ENCODE data around the gene PALD1. TPM values are rescaled to one million over a fixed set of nuclear protein-coding genes. Genes with fewer than 3 reads are reported as not detected.

PALD1 gene
- total and polyA plus RNA-seq, 9 of the 15 experiments (the other 6 are each of a cell fraction or from before 2014, with no cell fraction given): 0.03 to 0.29 (median 0.09) TPM; not detected in 2

- Histone ChIP-seq H3K27ac (ENCODE audit: extremely low read depth, low read depth, low read length) (no peak overlapping the region), H3K9ac (ENCODE audit: insufficient read depth in 1 of 2, low read depth in 2 of 2, low read length in 2 of 2) (no peak overlapping the region), H3K9me3 (replicated peaks; ENCODE audit: control insufficient read depth, insufficient read depth, low read depth, low read length) (no peaks in the 10 kb centered on the region), H3K4me1 (replicated peaks in 1 of 2; ENCODE audit: control insufficient read depth in 2 of 2, insufficient read depth in 2 of 2, low read length in 2 of 2) (no peaks in the 10 kb centered on the region), H2AFZ (ENCODE audit: low read depth, low read length) (no peak overlapping the region), H3K36me3 (ENCODE audit: control insufficient read depth, insufficient read depth, low read length) (no peaks in the 10 kb centered on the region), H3K27me3 (ENCODE audit: control insufficient read depth in 2 of 2, insufficient read depth in 2 of 2, low read length in 2 of 2) (peaks cover 67 to 74% of the 10 kb centered on the region in 2 experiments), H3K9me1 (ENCODE audit: control insufficient read depth, insufficient read depth, low read length) (no peaks in the 10 kb centered on the region), H3K79me2 (ENCODE audit: control insufficient read depth, insufficient read depth, low read length) (no peaks in the 10 kb centered on the region), H4K20me1 (replicated peaks; ENCODE audit: control insufficient read depth, insufficient read depth, low read length) (no peaks in the 10 kb centered on the region; the same call in 1 of the 2 replicates), H3K4me2 (ENCODE audit: insufficient read depth, low read length) (no peak overlapping the region), H3K4me3 (no peak overlapping the region)
- TF ChIP-seq ELK3 (CRISPR knock-in tag; IDR thresholded peaks at IDR 0.05): no peak
- no peak for TF ChIP-seq HDAC2 (IDR thresholded peaks at IDR 0.05)
- no peak for TF ChIP-seq BHLHE40 (IDR thresholded peaks at IDR 0.05; ENCODE audit: low read length)
- TF ChIP-seq CTCF (IDR thresholded peaks at IDR 0.05 in 2 of 3, conservative IDR thresholded peaks at IDR 0.05 in 1 of 3; ENCODE audit: insufficient read depth in 2 of 3, low read depth in 1 of 3, low read length in 3 of 3): no peak
- no peak for TF ChIP-seq PYGO2 (tag; IDR thresholded peaks at IDR 0.05)
- TF ChIP-seq ZNF707 (CRISPR knock-in tag; conservative IDR thresholded peaks at IDR 0.05): no peak
- no peak for TF ChIP-seq SP1 (CRISPR knock-in tag; IDR thresholded peaks at IDR 0.05)
- no peak for TF ChIP-seq NRF1 (conservative IDR thresholded peaks at IDR 0.05 in 1 of 2, IDR thresholded peaks at IDR 0.05 in 1 of 2)
- TF ChIP-seq FOXK1 (CRISPR knock-in tag; IDR thresholded peaks at IDR 0.05; ENCODE audit: borderline replicate concordance): no peak
- no peak for TF ChIP-seq ZNF184 (CRISPR knock-in tag; IDR thresholded peaks at IDR 0.05)
- TF ChIP-seq L3MBTL2 (IDR thresholded peaks at IDR 0.05): no peak
- TF ChIP-seq ZNF277 (CRISPR knock-in tag; IDR thresholded peaks at IDR 0.05; ENCODE audit: borderline replicate concordance): no peak
- TF ChIP-seq EGR1 (conservative IDR thresholded peaks at IDR 0.05): no peak
- no peak for TF ChIP-seq CEBPG (CRISPR knock-in tag; IDR thresholded peaks at IDR 0.05)
- TF ChIP-seq CEBPG (tag; conservative IDR thresholded peaks at IDR 0.05 in 1 of 2, IDR thresholded peaks at IDR 0.05 in 1 of 2): no peak
- no peak for TF ChIP-seq CXXC5 (CRISPR knock-in tag; IDR thresholded peaks at IDR 0.05)
- TF ChIP-seq POLR3G (IDR thresholded peaks at IDR 0.05; ENCODE audit: extremely low read depth, insufficient read length, insufficient replicate concordance): no peak
- no peak for TF ChIP-seq SOX6 (IDR thresholded peaks at IDR 0.05)
- WGBS (ENCODE audit: insufficient coverage, low coverage, missing lambda C conversion rate): 5% methylated on average over 2 of the region's 2 CpGs
- in situ Hi-C loops (cut with MboI): no loop called here
- no peak for ATAC-seq
- intact Hi-C loops (cut with micrococcal nuclease): no loop called here
- ChIA-PET CTCF (ENCODE audit: low intra/inter-chr PET ratio) (no interaction called here), POLR2A (no interaction called here)
- DNase-seq (ENCODE audit: extremely low read depth in 1 of 4, low spot score in 3 of 4): no peak
- no TSS peak for BruUV-seq (replicated peaks)
- no peak for FAIRE-seq
Measured at GRCh38 chr10:70491614-70492013, 13.0 kb downstream of the PALD1 start.
